Measurements from ENCODE around the gene GSDMA.
"Not testable (repeated sequence)": the region's sequence is repeated elsewhere in the genome, so short reads cannot be mapped to it uniquely, and the experiment has no call there.

The GSDMA gene

DNA sequence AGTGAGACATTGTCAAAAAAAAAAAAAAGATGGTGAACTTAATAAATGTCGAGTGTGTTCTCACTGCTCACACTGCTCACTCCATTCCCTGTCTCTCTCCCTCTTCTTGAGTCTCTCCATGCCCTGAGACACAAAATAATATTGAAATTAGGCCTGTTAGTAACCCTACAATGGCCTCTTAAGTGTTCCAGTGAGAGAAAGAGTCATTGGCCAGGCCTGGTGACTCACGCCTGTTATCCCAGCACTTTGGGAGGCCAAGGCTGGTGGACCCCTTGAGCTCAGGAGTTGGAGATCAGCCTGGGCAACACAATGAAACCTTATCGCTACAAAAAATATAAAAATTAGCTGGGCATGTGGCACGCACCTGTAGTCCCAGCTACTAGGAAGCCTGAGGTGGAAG, 36.3 kb downstream of the GSDMA start:
- DNase-seq: no peak

DNA sequence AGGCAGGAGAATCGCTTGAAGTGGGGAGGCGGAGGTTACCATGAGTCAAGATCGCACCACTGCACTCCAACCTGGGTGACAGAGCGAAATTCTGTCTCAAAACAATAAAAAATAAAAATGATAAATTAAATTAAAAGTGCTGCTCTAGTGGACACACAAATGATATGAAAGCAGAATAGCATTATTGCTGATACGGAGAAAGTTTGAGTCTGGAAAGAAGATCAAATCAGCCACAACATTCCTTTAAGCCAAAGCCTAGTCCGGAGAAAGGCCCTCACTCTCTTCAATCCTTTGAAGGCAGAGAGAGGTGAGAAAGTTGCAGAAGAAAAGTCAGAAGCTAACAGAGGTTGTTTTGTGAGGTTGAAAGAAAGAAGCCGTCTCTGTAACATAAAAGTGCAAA, 37.4 kb downstream of the GSDMA start:
- no peak for DNase-seq

DNA sequence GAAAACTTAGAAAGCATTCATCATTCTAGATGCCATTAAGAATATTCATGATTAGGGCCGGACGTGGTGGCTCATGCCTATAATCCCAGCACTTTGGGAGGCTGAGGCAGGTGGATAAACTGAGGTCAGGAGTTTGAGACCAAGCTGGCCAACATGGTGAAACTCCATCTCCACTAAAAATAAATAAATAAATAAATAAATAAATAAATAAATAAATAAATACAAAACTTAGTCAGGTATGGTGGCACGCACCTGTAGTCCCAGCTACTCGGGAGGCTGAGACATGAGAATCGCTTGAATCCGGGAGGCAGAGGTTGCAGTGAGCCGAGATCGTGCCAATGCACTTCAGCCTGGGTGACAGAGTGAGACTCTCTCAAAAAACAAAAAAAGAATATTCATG, 38.5 kb downstream of the GSDMA start:
- DNase-seq: not testable (repeated sequence)

DNA sequence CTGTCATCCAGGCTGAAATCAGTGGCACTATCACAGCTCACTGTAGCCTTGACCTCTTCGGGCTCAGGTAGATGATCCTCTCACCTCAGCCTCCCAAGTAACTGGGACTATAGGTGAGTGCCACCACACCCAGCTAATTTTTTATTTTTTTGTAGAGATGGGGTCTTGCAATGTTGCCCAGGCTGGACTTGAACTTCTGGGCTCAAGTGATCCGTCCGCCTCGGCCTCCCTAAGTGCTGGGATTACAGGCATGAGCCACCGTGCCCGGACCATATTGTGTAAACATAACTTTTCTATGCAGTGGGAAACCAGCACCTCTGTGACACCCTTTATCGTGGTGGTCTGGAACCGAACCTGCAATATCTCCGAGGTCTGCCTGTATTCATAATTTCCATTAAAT, 41.3 kb downstream of the GSDMA start:
- no peak for DNase-seq

DNA sequence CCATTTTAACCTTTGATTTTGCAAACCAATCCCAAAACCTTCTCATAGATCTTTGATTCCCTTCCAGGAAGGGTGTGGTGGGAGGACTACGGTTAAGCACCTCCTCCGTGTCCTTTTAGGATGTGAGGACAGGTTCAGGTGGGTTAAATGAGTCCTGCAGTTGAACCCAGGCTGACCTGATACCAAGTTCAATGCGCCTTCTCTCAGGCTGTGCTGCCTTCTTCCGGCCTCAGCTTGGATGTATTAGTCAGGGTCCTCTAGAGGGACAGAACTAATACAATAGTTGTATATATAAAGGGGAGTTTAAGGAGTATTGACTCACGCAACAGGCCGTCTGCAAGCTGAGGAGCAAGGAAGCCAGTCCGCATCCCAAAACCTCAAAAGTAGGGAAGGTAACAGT, 41.9 kb downstream of the GSDMA start:
- no peak for DNase-seq

DNA sequence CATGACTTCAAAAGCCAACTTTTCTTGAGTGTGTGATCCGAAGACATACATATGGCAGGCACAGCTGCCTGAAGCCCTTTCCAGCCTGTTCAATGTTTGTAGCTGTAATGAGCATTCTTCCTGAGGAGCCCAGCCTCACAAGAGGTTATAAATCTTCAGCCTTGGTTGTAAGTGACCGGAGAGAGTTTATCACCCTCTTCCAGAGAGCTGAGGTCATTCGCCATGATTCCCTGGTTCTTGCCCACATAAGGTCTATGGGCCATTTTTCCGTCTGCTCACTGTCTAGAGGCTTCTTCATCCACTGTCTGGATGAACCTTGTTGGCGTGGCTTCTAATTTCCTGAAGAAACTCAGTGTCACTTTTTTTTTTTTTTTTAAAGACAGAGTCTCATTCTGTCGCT, 42.7 kb downstream of the GSDMA start:
- DNase-seq: no peak

DNA sequence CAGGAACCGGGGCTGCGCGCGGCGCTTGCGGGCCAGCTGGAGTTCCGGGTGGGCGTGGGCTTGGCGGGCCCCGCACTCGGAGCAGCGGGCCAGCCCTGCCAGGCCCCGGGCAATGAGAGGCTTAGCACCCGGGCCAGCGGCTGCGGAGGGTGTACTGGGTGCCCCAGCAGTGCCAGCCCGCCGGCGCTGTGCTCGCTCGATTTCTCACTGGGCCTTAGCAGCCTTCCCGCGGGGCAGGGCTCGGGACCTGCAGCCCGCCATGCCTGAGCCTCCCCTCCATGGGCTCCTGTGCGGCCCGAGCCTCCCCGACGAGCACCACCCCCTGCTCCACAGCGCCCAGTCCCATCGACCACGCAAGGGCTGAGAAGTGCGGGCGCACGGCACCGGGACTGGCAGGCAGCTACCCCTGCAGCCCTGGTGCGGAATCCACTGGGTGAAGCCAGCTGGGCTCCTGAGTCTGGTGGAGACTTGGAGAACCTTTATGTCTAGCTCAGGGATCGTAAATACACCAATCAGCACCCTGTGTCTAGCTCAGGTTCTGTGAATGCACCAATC, 48.2 kb downstream of the GSDMA start:
- not testable (repeated sequence) for DNase-seq

DNA sequence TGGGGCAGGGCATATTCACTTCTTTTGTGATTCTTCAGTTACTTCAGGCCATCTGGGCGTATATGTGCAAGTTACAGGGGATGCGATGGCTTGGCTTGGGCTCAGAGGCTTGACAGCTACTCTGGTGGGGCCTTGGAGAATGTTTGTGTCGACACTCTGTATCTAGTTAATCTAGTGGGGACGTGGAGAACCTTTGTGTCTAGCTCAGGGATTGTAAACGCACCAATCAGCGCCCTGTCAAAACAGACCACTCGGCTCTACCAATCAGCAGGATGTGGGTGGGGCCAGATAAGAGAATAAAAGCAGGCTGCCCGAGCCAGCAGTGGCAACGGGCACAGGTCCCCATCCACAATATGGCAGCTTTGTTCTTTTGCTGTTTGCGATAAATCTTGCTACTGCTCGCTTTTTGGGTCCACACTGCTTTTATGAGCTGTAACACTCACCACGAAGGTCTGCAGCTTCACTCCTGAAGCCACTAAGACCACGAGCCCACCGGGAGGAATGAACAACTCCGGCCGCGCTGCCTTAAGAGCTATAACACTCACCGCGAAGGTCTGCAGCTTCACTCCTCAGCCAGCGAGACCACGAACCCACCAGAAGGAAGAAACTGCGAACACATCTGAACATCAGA, 49.3 kb downstream of the GSDMA start:
- DNase-seq: not testable (repeated sequence)

DNA sequence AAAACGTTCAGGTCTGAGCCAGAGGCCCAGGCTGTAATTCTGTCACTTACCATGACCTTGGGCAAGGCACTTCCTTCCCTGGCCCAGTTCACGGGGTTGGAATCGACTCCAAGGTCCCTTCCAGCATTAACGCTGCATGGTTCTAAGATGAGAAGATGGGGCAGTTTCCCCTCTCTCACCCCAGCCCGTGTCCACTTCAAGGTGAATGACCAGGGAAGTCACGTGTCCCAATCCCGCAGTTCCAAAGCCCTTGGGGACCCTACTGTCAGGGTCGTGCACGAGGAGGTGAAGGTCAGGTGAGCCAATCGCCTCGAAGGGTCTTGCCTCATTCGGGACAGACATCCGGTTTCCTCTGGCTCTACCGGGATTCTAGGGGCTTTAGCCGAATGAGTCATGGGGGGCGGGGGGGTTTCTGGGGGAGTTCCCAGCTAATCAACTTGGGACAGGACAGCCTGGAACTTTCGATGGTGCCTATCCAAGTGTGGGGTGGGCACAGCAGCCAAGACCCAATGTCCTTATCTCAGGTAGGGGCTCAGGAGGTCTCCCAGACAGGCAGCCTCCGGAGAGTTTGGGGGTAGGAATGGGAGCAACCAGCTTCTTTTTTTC, 51.7 kb downstream of the GSDMA start:
- DNase-seq: no peak

DNA sequence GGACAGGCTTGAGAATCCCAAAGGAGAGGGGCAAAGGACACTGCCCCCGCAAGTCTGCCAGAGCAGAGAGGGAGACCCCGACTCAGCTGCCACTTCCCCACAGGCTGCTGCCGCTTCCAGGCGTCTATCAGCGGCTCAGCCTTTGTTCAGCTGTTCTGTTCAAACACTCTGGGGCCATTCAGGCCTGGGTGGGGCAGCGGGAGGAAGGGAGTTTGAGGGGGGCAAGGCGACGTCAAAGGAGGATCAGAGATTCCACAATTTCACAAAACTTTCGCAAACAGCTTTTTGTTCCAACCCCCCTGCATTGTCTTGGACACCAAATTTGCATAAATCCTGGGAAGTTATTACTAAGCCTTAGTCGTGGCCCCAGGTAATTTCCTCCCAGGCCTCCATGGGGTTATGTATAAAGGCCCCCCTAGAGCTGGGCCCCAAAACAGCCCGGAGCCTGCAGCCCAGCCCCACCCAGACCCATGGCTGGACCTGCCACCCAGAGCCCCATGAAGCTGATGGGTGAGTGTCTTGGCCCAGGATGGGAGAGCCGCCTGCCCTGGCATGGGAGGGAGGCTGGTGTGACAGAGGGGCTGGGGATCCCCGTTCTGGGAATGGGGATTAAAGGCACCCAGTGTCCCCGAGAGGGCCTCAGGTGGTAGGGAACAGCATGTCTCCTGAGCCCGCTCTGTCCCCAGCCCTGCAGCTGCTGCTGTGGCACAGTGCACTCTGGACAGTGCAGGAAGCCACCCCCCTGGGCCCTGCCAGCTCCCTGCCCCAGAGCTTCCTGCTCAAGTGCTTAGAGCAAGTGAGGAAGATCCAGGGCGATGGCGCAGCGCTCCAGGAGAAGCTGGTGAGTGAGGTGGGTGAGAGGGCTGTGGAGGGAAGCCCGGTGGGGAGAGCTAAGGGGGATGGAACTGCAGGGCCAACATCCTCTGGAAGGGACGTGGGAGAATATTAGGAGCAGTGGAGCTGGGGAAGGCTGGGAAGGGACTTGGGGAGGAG, 52.5 kb downstream of the GSDMA start, which contains the start of gene CSF3:
Gene CSF3, plus strand, starts transcription at position 436 of the 993 bp plus-strand sequence. Its CDS starts 35 bp downstream, at position 471.
- DNase-seq: no peak

DNA sequence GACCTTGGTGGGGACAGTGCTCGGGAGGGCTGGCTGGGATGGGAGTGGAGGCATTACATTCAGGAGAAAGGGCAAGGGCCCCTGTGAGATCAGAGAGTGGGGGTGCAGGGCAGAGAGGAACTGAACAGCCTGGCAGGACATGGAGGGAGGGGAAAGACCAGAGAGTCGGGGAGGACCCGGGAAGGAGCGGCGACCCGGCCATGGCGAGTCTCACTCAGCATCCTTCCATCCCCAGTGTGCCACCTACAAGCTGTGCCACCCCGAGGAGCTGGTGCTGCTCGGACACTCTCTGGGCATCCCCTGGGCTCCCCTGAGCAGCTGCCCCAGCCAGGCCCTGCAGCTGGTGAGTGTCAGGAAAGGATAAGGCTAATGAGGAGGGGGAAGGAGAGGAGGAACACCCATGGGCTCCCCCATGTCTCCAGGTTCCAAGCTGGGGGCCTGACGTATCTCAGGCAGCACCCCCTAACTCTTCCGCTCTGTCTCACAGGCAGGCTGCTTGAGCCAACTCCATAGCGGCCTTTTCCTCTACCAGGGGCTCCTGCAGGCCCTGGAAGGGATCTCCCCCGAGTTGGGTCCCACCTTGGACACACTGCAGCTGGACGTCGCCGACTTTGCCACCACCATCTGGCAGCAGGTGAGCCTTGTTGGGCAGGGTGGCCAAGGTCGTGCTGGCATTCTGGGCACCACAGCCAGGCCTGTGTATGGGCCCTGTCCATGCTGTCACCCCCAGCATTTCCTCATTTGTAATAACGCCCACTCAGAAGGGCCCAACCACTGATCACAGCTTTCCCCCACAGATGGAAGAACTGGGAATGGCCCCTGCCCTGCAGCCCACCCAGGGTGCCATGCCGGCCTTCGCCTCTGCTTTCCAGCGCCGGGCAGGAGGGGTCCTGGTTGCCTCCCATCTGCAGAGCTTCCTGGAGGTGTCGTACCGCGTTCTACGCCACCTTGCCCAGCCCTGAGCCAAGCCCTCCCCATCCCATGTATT, 53.5 kb downstream of the GSDMA start:
- no peak for DNase-seq

DNA sequence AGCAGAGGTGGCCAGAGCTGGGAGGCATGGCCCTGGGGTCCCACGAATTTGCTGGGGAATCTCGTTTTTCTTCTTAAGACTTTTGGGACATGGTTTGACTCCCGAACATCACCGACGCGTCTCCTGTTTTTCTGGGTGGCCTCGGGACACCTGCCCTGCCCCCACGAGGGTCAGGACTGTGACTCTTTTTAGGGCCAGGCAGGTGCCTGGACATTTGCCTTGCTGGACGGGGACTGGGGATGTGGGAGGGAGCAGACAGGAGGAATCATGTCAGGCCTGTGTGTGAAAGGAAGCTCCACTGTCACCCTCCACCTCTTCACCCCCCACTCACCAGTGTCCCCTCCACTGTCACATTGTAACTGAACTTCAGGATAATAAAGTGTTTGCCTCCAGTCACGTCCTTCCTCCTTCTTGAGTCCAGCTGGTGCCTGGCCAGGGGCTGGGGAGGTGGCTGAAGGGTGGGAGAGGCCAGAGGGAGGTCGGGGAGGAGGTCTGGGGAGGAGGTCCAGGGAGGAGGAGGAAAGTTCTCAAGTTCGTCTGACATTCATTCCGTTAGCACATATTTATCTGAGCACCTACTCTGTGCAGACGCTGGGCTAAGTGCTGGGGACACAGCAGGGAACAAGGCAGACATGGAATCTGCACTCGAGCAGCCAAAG, 54.7 kb downstream of the GSDMA start:
- DNase-seq: no peak

DNA sequence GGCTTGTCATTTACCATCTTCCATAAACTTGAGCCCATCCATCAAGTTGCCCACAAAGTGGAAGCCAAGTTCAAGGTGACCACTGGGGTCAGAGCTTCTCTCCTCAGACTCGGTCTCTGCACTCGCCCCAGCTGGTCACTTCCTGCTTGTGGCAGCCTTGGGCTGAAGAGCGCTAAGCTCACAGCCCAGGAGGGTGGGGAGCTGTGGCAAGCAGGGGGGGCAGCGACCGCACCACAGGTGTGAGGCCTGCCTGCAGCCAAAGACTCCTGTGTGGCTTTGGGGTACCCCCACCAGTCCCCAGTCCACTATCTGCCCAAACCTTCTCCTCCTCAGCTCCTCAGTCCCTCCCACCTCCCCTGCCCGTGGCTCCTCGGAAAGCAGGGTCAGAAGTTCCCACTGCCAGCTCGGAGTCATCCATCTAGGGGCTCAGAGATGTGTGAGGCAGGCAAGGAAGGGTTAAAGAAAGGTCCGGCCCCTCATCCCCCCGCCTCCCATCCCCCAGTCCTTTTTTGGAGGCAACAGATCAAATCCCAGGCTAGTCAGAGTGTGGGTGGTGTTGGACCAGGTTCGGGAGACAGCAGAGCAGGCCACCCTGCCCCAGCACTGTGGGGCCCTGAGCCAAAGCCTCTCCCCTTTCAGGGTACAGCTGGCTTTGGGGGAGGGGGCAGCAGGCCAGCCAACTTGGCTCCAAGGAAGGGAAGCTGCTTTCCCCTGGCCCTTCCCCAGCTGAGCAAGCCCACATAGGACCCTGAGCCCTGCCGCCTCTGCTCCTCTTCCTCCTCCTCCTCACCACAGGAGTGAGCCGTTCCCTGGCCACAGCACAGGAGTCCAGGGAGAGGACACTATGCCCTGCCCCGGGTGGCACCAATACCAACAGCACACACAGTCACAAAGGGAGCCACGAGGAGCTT, 55.7 kb downstream of the GSDMA start:
- DNase-seq: no peak

DNA sequence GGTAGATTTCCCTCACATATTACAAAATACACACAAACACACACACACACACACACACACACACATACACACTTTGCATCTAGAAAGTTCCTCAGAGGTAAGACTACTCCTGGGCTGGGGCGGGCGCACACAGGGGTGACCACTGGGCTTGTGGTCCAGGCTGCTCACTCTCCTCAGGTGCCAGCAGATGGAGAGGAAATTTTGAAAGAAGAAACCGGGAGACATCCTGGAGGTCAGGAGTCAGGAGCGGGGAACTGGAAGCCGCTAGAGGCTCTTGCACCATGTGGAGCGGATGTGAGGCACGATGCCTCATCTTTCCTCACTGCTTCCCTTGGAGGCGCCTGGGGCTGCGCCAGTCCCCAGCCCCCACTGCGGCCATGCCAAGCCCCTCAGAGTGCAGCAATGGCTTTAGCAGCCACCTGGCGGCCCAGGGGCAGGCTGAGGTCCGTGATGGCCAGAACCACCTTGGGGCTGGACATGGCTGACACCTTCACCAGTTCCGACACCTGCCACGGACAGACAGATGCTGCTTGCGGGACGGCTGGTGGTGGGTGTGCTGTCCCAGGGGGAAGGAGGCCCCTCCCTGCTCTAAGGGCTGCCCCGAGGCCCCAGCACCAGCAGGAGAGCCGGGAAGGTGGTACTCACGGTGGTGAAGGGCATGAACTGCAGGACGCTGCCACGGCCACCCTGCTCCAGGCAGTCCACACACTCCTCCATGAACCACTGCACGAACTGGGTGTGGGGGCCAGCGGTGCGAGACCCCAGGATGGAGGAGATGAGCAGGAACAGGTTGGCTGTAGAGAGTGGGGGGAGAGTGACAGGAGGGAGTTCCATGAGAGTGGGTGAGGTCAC, 56.6 kb downstream of the GSDMA start:
- no peak for DNase-seq

DNA sequence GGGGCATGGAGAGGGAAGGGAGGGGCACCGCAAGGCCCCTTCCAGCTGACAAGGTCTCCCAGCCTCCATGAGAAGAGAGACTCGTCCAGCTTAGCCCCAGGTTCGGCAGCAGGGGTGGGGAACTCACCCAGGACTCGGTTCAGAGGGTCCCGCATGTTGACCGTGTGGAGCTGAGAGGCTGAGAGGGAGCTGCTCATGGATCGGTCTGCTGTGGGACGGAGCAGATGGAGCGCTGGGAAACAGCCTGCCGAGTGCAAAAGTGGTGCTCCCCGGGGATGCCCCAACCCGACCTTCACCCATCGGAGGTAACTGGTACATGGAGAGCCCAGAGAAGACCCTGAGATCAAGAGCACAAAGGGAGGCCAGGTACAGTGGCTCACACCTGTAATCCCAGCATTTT, 57.3 kb downstream of the GSDMA start:
- DNase-seq: no peak

DNA sequence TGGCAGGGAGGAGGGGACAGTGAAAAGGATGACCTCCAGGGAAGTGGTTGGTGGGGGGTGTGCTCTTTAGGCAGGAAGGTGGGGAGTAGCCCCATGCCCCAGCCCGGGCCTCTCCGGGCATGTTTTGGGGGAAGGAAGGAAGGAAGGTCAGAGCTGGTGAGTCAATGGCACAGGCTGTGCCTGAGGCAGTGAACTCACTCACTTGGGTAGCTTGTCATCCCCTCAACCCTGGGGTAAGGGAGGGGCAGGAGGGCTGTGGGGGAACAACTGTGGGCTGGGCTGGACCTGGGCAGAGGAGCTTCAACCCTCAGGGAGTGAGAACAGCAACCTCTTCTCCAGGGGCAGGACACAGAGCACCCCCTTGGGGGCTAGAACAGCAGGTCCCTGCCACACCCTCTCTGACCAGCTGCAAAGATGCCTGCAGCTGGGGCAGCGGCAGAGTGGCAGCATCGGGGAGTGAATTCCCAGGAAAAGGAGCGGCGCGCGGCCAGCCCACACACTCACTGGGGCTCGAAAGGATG, 58.7 kb downstream of the GSDMA start:
- no peak for DNase-seq

DNA sequence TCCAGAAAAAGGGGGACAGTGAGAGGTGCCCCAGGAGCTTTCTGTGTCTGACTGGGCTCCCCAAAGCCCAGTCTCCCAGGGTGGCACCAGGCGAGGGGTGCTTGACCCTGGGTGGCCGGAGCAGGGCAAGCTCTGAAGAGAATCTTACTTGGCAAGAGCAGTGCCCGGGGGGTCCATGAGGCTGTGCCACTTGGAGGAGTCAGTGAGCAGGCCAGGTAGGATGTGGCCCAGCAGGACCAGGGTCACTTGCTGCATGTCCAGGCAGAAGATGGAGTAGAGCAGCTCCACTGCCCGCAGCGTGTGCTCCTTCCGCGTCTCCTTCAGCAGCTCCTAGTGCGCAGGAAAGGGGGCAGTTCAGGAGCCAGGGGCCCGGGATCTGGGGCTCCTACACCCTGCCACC, 59.7 kb downstream of the GSDMA start:
- DNase-seq: no peak

DNA sequence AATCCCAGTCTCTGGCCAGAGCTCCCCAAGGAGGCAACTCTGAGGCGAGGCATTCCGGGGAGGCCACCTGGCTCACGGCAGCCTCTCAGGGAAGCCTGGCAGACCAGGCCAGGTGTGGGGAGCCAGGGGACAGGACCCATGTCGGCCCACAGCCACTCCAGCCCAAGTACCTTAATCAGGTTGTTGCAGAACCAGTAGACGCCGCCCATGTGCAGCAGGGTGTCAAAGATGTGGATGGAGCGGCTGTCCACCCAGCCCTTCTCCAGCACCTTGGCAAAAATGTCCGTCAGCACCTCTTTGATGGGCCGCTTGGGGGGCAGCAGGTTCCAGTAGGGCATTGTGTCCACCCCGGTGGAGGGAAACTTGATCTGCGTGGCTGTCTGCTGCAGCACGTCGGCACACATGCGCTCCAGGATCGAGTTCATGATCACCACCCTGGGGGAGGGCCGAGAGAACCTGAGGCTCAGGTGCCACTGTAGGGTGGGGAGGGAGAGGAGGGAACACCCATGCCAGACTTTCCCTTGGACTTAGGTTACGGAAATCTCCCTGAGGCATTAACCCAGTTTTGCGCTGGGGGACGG, 60.2 kb downstream of the GSDMA start:
- DNase-seq: no peak

All from NK-92 treated with Interleukin-12 subunit alpha and Interleukin-12 subunit beta, amount 100 ng/mL, for 24 hours (cell line).